Stimulated activated effector memory CD8-positive, alpha-beta T cell treated with anti-CD3 and anti-CD28 coated beads, Interleukin-12 subunit alpha, Interleukin-12 subunit beta, amount 100 ng/mL, for 72 hours (primary cell): Measurements from ENCODE around the gene MGAT3.

Source experiments
- ATAC-seq: fragments of 150-1000 bp; cut with Tn5 transposase; 2 replicates; pipeline ENCODE4 v1.10.0; 2021
- DNase-seq, 2 donors: peaks; one replicate each; pipeline ENCODE4 v3.0.0; 2021 to 2022; ENCODE audit warnings: low spot score in 2 of 2
- H3K27ac Mint-ChIP-seq: one replicate; pipeline ENCODE4 v1.8.0; 2022; ENCODE audit warnings: mild to moderate bottlenecking, mixed read lengths
- H3K36me3 Mint-ChIP-seq: one replicate; pipeline ENCODE4 v1.8.0; 2022; ENCODE audit warnings: mild to moderate bottlenecking, mixed read lengths
- H3K4me1 Mint-ChIP-seq: one replicate; pipeline ENCODE4 v1.8.0; 2022; ENCODE audit warnings: mixed read lengths
- H3K4me3 Mint-ChIP-seq: one replicate; pipeline ENCODE4 v1.8.0; 2022; ENCODE audit warnings: mild to moderate bottlenecking, mixed read lengths
- H3K9me3 Mint-ChIP-seq: one replicate; pipeline ENCODE4 v1.8.0; 2022; ENCODE audit warnings: mixed read lengths

Gene MGAT3

GRCh38 chr22:39469681-39470450 is 13.1 kb downstream of the MGAT3 start:
- DNase-seq (no peak), ATAC-seq (no peak)
- H3K36me3 Mint-ChIP-seq: no peaks in the 10 kb centered on the region
- H3K9me3 Mint-ChIP-seq: no peaks in the 10 kb centered on the region
- peaks cover 12% of the 10 kb centered on the region for H3K4me1 Mint-ChIP-seq
- H3K27ac Mint-ChIP-seq: peak overlapping the region; percentile 63
- no peak overlapping the region for H3K4me3 Mint-ChIP-seq

DNA sequence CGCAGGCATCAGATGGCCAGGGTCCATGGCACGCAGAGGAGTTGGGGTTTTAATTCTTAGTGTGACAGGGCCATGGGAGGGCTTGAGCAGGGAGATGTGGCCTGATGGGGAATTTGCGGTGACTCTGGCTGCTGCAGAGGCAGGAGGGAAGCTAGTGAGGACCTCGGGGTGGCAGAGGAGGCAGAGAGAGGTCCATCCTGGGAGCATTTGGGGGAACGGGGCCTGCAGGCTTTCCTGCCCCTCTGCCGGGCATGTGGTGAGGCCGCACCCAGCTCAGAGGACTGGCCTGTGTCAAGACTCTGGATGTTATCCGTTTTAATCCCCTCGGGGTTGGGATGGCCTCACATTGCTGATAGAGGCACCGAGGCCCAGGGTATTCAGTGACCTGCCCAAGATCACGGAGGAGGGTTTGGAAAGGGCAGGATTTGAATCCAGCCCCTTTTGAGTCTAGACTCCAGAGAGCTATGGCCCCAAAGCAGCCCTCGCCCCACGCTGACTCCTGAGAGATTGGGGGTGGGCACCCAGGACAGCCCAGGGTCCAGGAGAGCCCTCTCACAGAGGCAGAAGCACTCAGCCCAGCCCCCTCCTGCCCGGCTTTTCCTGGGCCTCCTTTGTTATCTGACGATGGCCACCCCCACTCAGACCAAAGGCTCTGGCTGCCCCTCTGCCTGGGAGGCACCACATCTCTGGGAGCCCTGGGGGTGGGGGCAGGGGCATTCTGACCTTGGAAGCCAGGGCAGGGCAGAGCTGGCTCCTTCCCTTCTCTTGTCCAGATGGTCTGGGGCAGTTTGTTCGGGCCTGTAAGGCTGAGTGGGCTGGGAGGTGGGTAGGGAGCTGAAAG is 13.9 kb downstream of the MGAT3 start:
- ATAC-seq: no peak
- Mint-ChIP-seq H3K36me3 (no peaks in the 10 kb centered on the region), H3K4me1 (peaks cover 12% of the 10 kb centered on the region), H3K9me3 (no peaks in the 10 kb centered on the region), H3K27ac (peak overlapping the region; percentile 63), H3K4me3 (no peak overlapping the region)
- no peak for DNase-seq

- Mint-ChIP-seq H3K4me3 (peak overlapping the region; percentile 15), H3K36me3 (no peaks in the 10 kb centered on the region), H3K4me1 (peaks cover 12% of the 10 kb centered on the region), H3K9me3 (no peaks in the 10 kb centered on the region), H3K27ac (no peak overlapping the region)
- ATAC-seq: peak; percentile 81
- no peak for DNase-seq
Measured at GRCh38 chr22:39471381-39472141, 14.7 kb downstream of the MGAT3 start.

GRCh38 chr22:39472570-39473556 is 16.1 kb downstream of the MGAT3 start:
- Mint-ChIP-seq H3K27ac (no peak overlapping the region), H3K4me1 (peaks cover 12% of the 10 kb centered on the region), H3K9me3 (no peaks in the 10 kb centered on the region), H3K4me3 (no peak overlapping the region), H3K36me3 (no peaks in the 10 kb centered on the region)
- DNase-seq: no peak
- ATAC-seq: no peak

GRCh38 chr22:39473851-39474250 is 17.0 kb downstream of the MGAT3 start:
- H3K36me3 Mint-ChIP-seq: no peaks in the 10 kb centered on the region
- DNase-seq: no peak
- no peak overlapping the region for H3K27ac Mint-ChIP-seq
- no peak overlapping the region for H3K4me3 Mint-ChIP-seq
- ATAC-seq: no peak
- no peaks in the 10 kb centered on the region for H3K9me3 Mint-ChIP-seq
- peaks cover 12% of the 10 kb centered on the region for H3K4me1 Mint-ChIP-seq

DNA sequence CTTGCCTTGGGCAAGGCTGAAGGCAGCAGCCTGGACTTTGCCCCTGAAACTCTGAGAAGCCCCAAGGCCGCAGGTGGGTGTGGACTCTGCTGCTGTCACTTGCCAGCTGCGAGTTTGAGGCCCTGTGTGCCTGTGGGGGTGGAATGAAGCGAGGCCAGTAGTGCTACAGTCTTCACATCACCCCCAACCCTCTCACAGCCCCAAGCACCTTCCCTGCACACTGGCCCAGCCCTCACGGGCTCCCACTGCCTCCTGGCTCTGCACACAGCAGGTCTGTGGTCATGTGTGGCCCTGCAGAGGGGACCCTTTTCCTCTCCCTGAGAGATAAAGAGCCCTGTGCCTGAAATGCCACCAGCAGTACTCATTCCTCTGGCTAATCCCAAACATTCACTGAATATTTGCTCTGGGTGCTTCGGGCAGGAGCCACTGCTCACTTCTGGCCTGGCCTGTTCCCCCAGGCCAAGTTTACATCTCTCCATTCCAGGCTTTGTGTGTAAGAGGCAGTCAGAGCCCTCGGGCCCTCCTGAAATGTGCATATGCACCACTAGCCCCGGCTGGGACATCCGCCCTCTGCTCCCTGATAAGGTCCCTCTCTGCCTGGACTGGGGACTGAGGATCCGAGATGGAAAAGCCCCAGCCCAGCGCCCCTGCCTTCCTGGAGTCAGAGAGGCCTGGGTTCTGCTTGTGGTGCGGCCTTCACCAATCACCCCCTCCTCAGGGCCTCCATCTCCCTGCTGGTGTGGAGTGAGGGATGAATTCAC is 17.7 kb downstream of the MGAT3 start:
- no peak for DNase-seq
- no peak overlapping the region for H3K4me3 Mint-ChIP-seq
- ATAC-seq: no peak
- H3K9me3 Mint-ChIP-seq: no peaks in the 10 kb centered on the region
- H3K36me3 Mint-ChIP-seq: no peaks in the 10 kb centered on the region
- peaks cover 12% of the 10 kb centered on the region for H3K4me1 Mint-ChIP-seq
- no peak overlapping the region for H3K27ac Mint-ChIP-seq

DNA sequence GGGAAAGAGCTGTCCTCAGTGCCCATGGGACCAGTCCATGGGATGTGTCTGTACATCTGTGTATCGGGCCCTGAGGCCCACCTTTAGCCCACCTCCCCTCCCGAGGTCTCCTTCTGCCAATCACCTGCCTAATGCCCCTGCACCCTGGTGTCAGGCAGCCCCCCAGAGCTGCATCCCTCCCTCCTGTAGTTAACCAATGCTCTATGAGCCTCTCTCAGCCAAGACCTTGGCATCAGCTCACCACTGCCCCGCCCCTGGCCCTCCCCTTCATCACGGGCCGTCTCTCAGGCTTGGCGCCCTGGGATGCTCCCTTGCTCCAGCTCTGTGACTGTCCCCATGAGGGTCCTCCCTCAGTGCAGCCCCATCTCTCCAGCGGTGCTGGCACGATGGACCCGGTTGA is 18.5 kb downstream of the MGAT3 start:
- ATAC-seq (no peak), DNase-seq (no peak)
- Mint-ChIP-seq H3K27ac (no peak overlapping the region), H3K9me3 (no peaks in the 10 kb centered on the region), H3K36me3 (no peaks in the 10 kb centered on the region), H3K4me1 (peaks cover 12% of the 10 kb centered on the region), H3K4me3 (no peak overlapping the region)

DNA sequence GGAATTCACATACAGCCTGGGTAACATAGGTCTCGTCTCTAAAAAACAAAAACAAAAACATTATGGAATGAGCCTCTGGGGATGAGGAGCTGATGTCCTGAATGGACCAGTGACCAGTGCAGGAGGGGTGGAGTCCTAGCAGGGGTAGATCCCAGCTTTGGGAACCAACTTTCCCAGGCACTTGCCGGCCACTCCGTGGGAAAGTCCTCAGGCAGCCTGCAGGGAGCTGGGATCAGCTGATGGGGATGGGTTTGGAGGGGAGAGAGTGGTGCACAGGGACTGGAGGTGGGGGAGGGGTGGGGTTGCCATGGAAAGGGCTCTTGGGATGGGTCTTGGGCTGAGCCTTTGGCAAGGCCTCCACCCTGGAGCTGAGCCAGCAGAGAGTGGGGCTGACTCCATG is 19.1 kb downstream of the MGAT3 start:
- Mint-ChIP-seq H3K27ac (no peak overlapping the region), H3K9me3 (no peaks in the 10 kb centered on the region), H3K36me3 (no peaks in the 10 kb centered on the region), H3K4me3 (no peak overlapping the region), H3K4me1 (peaks cover 12% of the 10 kb centered on the region)
- ATAC-seq (no peak), DNase-seq (no peak)

DNA sequence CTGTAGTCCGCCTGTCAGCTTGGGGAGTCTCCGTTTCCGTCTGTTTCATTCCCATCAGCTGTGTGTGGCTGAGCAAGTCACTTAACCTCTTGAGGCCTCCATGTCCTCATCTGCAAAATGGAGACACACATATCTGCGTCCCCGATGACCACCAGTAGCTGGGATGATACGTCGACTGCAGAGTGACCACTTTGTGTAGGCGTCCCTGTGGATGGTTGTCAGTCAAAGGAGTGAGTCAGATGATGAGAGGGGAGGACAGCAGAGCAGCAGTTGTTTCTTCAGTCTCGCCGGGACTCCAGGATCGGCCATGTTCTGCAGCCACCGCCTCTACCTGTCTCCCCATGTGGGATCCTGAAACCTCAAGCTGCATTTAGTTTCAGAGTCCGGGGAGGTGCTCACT is 19.9 kb downstream of the MGAT3 start:
- no peak for DNase-seq
- ATAC-seq: no peak
- Mint-ChIP-seq H3K4me3 (no peak overlapping the region), H3K9me3 (no peaks in the 10 kb centered on the region), H3K36me3 (no peaks in the 10 kb centered on the region), H3K27ac (no peak overlapping the region), H3K4me1 (peaks cover 8% of the 10 kb centered on the region)

DNA sequence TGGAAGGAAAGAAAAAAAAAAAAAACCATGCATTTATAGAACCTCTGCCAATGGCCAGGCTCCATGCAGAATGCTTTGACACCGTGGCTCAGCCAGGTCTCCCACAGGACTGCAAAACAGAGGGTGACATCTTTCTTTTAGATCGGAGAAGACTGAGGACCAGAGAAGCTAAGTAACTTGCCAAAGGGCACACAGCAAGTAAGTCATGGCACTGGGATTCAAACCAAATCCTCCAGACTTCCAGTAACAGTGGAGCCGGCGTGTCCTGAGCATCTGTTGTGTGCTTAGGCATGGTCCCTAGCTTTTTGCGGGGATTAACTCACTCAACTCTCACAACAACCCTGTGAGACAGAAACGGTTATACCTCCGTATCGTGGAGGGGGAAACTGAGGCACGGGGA is 20.7 kb downstream of the MGAT3 start:
- H3K9me3 Mint-ChIP-seq: no peaks in the 10 kb centered on the region

DNA sequence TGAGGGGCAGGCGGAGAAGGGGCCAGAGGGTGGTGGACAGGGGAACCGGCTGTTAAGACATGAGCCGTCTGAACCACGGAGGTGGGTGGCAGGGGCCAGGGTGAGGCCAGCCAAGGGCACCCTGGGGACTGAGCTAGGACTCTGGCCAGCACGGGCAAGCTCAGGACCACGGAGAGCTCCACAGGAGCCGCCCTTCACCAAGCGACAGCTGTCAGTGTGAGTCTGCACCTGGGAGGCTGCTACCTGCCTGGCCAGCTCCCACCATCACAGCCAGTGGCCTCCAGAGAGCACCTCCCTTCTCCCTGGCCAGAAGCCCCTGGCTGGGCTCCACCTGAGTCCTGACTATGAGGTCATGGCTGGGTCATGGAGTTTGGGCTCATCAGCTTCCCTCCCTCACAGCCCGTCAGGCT is 21.6 kb downstream of the MGAT3 start:
- H3K9me3 Mint-ChIP-seq: no peaks in the 10 kb centered on the region
- no peaks in the 10 kb centered on the region for H3K4me1 Mint-ChIP-seq
- no peak overlapping the region for H3K27ac Mint-ChIP-seq
- DNase-seq (no peak), ATAC-seq (no peak)
- no peak overlapping the region for H3K4me3 Mint-ChIP-seq
- H3K36me3 Mint-ChIP-seq: no peaks in the 10 kb centered on the region

More for the DNA sequence above, 20.7 kb downstream of the MGAT3 start:
- Mint-ChIP-seq H3K4me3 (no peak overlapping the region), H3K36me3 (no peaks in the 10 kb centered on the region), H3K4me1 (peaks cover 1% of the 10 kb centered on the region), H3K27ac (no peak overlapping the region)
- ATAC-seq (no peak), DNase-seq (no peak)

- ATAC-seq (no peak), DNase-seq (no peak)
- Mint-ChIP-seq H3K9me3 (no peaks in the 10 kb centered on the region), H3K4me3 (no peak overlapping the region), H3K36me3 (no peaks in the 10 kb centered on the region), H3K27ac (no peak overlapping the region), H3K4me1 (no peaks in the 10 kb centered on the region)
Measured at GRCh38 chr22:39479254-39479653, 22.4 kb downstream of the MGAT3 start.

- DNase-seq: no peak
- H3K4me1 Mint-ChIP-seq: no peaks in the 10 kb centered on the region
- no peak for ATAC-seq
- H3K36me3 Mint-ChIP-seq: no peaks in the 10 kb centered on the region
- H3K9me3 Mint-ChIP-seq: no peaks in the 10 kb centered on the region
- no peak overlapping the region for H3K4me3 Mint-ChIP-seq
- no peak overlapping the region for H3K27ac Mint-ChIP-seq
Measured at GRCh38 chr22:39480557-39480956, 23.7 kb downstream of the MGAT3 start.

DNA sequence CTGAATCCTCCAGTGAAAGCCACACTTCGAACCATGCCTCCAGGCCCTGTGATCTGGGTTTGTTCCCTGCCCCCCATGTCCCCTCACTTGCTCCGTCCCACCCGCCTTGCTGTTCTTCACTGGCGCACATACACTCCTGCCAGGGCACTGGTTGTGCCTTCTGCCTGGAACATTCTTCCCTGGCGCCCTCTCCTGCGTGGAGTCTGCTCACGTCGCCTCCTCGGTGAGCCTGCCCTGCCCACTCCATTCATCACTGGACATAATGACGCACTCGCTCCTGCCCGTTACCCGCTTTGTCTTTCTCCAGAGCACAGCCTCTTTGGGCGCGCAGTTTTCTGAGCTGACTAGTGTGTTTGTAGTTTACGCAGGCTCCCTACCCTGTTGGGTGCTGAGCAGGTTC is 24.2 kb downstream of the MGAT3 start:
- ATAC-seq: no peak
- no peaks in the 10 kb centered on the region for H3K9me3 Mint-ChIP-seq
- no peak for DNase-seq
- H3K36me3 Mint-ChIP-seq: no peaks in the 10 kb centered on the region
- H3K27ac Mint-ChIP-seq: no peak overlapping the region
- H3K4me3 Mint-ChIP-seq: no peak overlapping the region
- H3K4me1 Mint-ChIP-seq: no peaks in the 10 kb centered on the region
